Measurements from ENCODE around the gene PTF1A.

DNA sequence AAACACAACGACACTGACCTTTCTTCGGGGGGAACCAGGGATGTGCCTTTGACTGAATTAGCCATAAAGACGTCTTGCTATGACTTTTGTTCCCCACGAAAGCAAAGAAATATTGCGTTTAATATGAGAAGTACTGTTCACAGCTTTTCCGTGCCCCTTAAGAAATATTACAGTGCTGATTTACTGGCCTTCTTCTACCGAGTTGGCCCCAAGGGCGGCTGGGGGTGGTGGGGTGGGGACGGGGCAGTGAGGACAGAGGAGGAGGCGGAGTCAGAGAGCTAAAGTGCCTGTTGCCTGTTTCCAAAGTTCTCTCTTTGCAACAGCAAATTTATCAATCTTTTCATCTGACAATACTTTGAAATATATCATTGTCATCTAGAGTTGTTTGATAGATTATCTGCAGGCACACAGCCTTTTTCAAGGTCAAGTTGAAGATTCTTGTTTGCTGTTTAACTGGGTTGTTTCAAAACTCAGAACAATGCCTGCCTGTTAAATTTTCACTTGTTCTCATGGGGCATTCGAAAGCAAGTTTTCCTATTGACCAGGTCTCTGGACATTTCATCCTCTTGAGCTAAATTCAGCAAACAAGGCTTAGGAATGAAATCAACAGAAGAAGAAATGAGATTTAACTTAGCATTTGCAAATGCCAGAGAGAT, 9.0 kb downstream of the PTF1A start:
- TF ChIP-seq POLR2AphosphoS5 (IDR thresholded peaks at IDR 0.05; ENCODE audit: borderline replicate concordance, low read depth, low read length) (no peak), EZH2 (IDR thresholded peaks at IDR 0.05) (no peak), FOXP2 (optimal IDR thresholded peaks at IDR 0.05; ENCODE audit: control extremely low read depth, extremely low read length, insufficient read depth) (no peak)
